Gastrocnemius medialis (tissue), 4 donors: ENCODE results near the gene PPM1G.

ENCODE experiments used
- POLR2A ChIP-seq, 2 donors: fragments of 450-650 bp; IDR thresholded peaks; one replicate each; pipeline ENCODE4 v1.6.1; 2017; ENCODE audit warnings: antibody characterized with exemption in 2 of 2, mild to moderate bottlenecking in 2 of 2, moderate library complexity in 2 of 2
- TF ChIP-seq, protein P1 (sequence below), 5 experiments: fragments of 450-650 bp in 3 of 5; fragments of 200-600 bp in 2 of 5; sonication (generic) in 2 of 5; IDR thresholded peaks in 4 of 5; conservative IDR thresholded peaks in 1 of 5; 1 replicate in 4 of 5; 2 replicates in 1 of 5; pipeline ENCODE4 v1.5.1; 2016 to 2019; ENCODE audit warnings: antibody characterized with exemption in 5 of 5, mild to moderate bottlenecking in 3 of 5, moderate library complexity in 3 of 5

DNA sequence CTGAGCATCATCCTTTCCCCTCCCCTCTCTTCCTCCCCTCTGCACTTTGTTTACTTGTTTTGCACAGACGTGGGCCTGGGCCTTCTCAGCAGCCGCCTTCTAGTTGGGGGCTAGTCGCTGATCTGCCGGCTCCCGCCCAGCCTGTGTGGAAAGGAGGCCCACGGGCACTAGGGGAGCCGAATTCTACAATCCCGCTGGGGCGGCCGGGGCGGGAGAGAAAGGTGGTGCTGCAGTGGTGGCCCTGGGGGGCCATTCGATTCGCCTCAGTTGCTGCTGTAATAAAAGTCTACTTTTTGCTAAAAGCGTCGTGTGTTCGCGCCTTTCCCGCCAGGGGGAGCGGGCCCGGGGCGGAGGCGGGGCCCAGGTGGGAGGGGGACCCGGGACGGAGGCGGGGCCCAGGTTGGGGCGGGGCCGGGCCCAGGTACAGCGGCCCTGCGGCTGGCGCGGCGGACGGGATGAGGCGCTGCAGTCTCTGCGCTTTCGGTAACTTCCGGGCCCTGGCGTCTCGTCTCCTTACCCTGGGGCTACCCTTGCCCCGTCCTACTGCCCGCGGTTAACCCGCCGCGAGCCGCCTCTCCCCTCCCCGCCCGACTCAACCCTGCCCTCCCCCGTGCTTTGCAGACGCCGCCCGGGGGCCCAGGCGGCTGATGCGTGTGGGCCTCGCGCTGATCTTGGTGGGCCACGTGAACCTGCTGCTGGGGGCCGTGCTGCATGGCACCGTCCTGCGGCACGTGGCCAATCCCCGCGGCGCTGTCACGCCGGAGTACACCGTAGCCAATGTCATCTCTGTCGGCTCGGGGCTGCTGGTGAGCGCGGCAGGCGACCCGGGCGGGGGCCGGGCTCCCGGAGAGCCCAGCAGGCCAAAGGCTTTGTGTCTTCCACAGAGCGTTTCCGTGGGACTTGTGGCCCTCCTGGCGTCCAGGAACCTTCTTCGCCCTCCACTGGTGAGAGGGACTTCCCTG, 32.8 kb upstream of the PPM1G start, which contains the start of gene KRTCAP3:
- TF ChIP-seq, protein P1, sequence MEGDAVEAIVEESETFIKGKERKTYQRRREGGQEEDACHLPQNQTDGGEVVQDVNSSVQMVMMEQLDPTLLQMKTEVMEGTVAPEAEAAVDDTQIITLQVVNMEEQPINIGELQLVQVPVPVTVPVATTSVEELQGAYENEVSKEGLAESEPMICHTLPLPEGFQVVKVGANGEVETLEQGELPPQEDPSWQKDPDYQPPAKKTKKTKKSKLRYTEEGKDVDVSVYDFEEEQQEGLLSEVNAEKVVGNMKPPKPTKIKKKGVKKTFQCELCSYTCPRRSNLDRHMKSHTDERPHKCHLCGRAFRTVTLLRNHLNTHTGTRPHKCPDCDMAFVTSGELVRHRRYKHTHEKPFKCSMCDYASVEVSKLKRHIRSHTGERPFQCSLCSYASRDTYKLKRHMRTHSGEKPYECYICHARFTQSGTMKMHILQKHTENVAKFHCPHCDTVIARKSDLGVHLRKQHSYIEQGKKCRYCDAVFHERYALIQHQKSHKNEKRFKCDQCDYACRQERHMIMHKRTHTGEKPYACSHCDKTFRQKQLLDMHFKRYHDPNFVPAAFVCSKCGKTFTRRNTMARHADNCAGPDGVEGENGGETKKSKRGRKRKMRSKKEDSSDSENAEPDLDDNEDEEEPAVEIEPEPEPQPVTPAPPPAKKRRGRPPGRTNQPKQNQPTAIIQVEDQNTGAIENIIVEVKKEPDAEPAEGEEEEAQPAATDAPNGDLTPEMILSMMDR (IDR thresholded peaks at IDR 0.05 in 4 of 5, conservative IDR thresholded peaks at IDR 0.05 in 1 of 5): no peak
- TF ChIP-seq POLR2A (IDR thresholded peaks at IDR 0.05): no peak
